ENCODE results near the gene ARHGAP35. TPM values are rescaled to one million over a fixed set of nuclear protein-coding genes. Genes with fewer than 3 reads are reported as not detected.

The ARHGAP35 gene
- total RNA-seq, 1 experiment from 2014 or later: 64.1 TPM

DNA sequence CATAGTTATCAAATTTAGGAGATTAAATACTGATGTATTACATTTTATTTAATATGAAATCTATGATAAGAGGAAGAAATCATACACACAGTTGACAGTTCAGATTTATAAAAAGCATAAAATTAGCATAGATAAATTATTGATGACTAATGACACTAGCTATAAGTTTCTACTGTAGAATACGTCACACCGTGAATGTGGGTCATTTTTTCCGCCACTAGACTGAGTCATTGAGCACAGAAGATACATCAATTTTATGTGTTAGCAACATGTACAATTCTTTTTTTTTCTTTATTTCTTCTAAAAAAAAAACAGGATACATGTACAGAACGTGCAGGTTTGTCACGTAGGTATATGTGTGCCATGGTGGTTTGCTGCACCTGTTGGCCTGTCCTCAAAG is 32.3 kb upstream of the ARHGAP35 start:
- H3K9me3 ChIP-seq (ENCODE audit: control insufficient read depth, insufficient read depth, low read depth, low read length): no peaks in the 10 kb centered on the region
- no peak for TF ChIP-seq POLR2AphosphoS5 (IDR thresholded peaks at IDR 0.05; ENCODE audit: low read depth, low read length)
- TF ChIP-seq, protein P1, sequence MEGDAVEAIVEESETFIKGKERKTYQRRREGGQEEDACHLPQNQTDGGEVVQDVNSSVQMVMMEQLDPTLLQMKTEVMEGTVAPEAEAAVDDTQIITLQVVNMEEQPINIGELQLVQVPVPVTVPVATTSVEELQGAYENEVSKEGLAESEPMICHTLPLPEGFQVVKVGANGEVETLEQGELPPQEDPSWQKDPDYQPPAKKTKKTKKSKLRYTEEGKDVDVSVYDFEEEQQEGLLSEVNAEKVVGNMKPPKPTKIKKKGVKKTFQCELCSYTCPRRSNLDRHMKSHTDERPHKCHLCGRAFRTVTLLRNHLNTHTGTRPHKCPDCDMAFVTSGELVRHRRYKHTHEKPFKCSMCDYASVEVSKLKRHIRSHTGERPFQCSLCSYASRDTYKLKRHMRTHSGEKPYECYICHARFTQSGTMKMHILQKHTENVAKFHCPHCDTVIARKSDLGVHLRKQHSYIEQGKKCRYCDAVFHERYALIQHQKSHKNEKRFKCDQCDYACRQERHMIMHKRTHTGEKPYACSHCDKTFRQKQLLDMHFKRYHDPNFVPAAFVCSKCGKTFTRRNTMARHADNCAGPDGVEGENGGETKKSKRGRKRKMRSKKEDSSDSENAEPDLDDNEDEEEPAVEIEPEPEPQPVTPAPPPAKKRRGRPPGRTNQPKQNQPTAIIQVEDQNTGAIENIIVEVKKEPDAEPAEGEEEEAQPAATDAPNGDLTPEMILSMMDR (IDR thresholded peaks at IDR 0.05): no peak
- TF ChIP-seq SIN3A (IDR thresholded peaks at IDR 0.05; ENCODE audit: borderline replicate concordance, insufficient read depth, low read depth, low read length): no peak
- no TSS peak for BruUV-seq (replicated peaks)
- H3K27me3 ChIP-seq (ENCODE audit: control insufficient read depth, insufficient read depth, low read length): no peaks in the 10 kb centered on the region
- POLR2A ChIA-PET: interaction anchor here (0.7 kb wide), 1 partner anchor 10 kb away, joined by 4 read pairs; no protein-coding TSS in a partner anchor
- no peaks in the 10 kb centered on the region for H3K36me3 ChIP-seq (ENCODE audit: control insufficient read depth, insufficient read depth, low read length)
- in situ Hi-C loops (cut with HindIII; ENCODE audit: low pct_unique_long_range_greater_than_20kb, low sequenced_read_pairs) (no loop called here), intact Hi-C loops (cut with micrococcal nuclease; ENCODE audit: unreplicated experiment) (no loop called here)
- H3K4me3 ChIP-seq (ENCODE audit: low read depth in 2 of 2, low read length in 2 of 2): no peak overlapping the region
- DNase-seq (ENCODE audit: low read depth, low spot score): no peak
- H3K27ac ChIP-seq (ENCODE audit: low read length): no peak overlapping the region
- ATAC-seq: no peak
- CTCF ChIA-PET: interaction anchor here (0.7 kb wide), 1 partner anchor 636 kb away, joined by 6 read pairs; no protein-coding TSS in a partner anchor
- H3K4me1 ChIP-seq (ENCODE audit: control insufficient read depth, insufficient read depth, low read length): no peaks in the 10 kb centered on the region

DNA sequence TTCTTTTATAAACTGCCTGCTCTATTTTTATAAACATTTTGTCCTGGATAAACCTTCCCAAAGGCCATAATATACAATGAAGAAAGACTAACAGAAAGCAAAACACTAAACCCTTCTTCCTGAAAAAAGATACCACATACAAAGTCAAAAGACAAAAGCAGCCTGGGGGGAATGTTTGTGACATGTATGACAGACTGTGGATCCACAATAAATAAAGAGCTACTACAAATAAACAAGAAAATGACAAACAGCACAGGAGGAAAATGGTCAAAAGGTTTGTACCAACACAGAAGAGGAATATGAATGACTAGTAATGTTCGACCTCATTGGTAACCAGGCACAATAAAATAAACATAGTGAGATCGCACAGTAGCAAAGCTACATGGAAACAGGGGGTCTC is 29.9 kb upstream of the ARHGAP35 start:
- CTCF ChIA-PET: no interaction called here
- Histone ChIP-seq H3K27me3 (ENCODE audit: control insufficient read depth, insufficient read depth, low read length) (no peaks in the 10 kb centered on the region), H3K27ac (ENCODE audit: low read length) (peak overlapping the region; percentile 63), H3K9me3 (ENCODE audit: control insufficient read depth, insufficient read depth, low read depth, low read length) (no peaks in the 10 kb centered on the region), H3K4me1 (ENCODE audit: control insufficient read depth, insufficient read depth, low read length) (no peaks in the 10 kb centered on the region), H3K36me3 (ENCODE audit: control insufficient read depth, insufficient read depth, low read length) (no peaks in the 10 kb centered on the region), H3K4me3 (ENCODE audit: low read depth in 2 of 2, low read length in 2 of 2) (no peak overlapping the region)
- in situ Hi-C loops (cut with HindIII; ENCODE audit: low pct_unique_long_range_greater_than_20kb, low sequenced_read_pairs) (no loop called here), intact Hi-C loops (cut with micrococcal nuclease; ENCODE audit: unreplicated experiment) (loop anchor here (5.0 kb wide), 1 partner anchor 74 kb away; no protein-coding TSS in a partner anchor)
- no peak for DNase-seq (ENCODE audit: low read depth, low spot score)
- ATAC-seq: no peak
- POLR2A ChIA-PET: interaction anchor here (1.7 kb wide), 1 partner anchor 42 kb away, joined by 5 read pairs; the partner anchor contains the start of gene SLC1A5
- no TSS peak for BruUV-seq (replicated peaks)
- TF ChIP-seq, protein P2, sequence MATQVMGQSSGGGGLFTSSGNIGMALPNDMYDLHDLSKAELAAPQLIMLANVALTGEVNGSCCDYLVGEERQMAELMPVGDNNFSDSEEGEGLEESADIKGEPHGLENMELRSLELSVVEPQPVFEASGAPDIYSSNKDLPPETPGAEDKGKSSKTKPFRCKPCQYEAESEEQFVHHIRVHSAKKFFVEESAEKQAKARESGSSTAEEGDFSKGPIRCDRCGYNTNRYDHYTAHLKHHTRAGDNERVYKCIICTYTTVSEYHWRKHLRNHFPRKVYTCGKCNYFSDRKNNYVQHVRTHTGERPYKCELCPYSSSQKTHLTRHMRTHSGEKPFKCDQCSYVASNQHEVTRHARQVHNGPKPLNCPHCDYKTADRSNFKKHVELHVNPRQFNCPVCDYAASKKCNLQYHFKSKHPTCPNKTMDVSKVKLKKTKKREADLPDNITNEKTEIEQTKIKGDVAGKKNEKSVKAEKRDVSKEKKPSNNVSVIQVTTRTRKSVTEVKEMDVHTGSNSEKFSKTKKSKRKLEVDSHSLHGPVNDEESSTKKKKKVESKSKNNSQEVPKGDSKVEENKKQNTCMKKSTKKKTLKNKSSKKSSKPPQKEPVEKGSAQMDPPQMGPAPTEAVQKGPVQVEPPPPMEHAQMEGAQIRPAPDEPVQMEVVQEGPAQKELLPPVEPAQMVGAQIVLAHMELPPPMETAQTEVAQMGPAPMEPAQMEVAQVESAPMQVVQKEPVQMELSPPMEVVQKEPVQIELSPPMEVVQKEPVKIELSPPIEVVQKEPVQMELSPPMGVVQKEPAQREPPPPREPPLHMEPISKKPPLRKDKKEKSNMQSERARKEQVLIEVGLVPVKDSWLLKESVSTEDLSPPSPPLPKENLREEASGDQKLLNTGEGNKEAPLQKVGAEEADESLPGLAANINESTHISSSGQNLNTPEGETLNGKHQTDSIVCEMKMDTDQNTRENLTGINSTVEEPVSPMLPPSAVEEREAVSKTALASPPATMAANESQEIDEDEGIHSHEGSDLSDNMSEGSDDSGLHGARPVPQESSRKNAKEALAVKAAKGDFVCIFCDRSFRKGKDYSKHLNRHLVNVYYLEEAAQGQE (IDR thresholded peaks at IDR 0.05; ENCODE audit: insufficient read depth in 1 of 2, low read depth in 2 of 2, low read length in 1 of 2): no peak
- TF ChIP-seq TCF7L2 (IDR thresholded peaks at IDR 0.05; ENCODE audit: low read depth, low read length) (no peak), POLR2AphosphoS5 (IDR thresholded peaks at IDR 0.05; ENCODE audit: low read depth, low read length) (no peak), SIN3A (IDR thresholded peaks at IDR 0.05; ENCODE audit: borderline replicate concordance, insufficient read depth, low read depth, low read length) (no peak)
- TF ChIP-seq, protein P1 (IDR thresholded peaks at IDR 0.05): no peak
